Hepatocyte (in vitro differentiated cells): ENCODE results near the gene ITGB3. TPM values are rescaled to one million over a fixed set of nuclear protein-coding genes. Genes with fewer than 3 reads are reported as not detected.
A peak's percentile ranks its signal among the peaks of the same experiment; 100 is the strongest.

ENCODE experiments used
- DNase-seq: peaks from one replicate; pipeline ENCODE4 v3.0.0-alpha.2; 2016; ENCODE audit warnings: low spot score
- H2AFZ ChIP-seq: fragments of 200-600 bp; sonication (generic); 2 replicates; pipeline ENCODE4 v1.6.0; 2016; ENCODE audit warnings: antibody characterized with exemption, mild to moderate bottlenecking
- H3K27ac ChIP-seq: fragments of 200-600 bp; sonication (generic); 2 replicates; pipeline ENCODE4 v1.5.1; 2016; ENCODE audit warnings: mild to moderate bottlenecking
- H3K27me3 ChIP-seq: fragments of 200-600 bp; sonication (generic); 2 replicates; pipeline ENCODE4 v1.6.1; 2016
- H3K36me3 ChIP-seq: fragments of 200-600 bp; sonication (generic); replicated peaks from 2 replicates; pipeline ENCODE4 v1.5.1; 2016; ENCODE audit warnings: low read depth; ENCODE audit not compliant: insufficient read depth
- H3K4me1 ChIP-seq: fragments of 200-600 bp; sonication (generic); 2 replicates; pipeline ENCODE4 v1.5.1; 2016; ENCODE audit warnings: mild to moderate bottlenecking, moderate library complexity; ENCODE audit not compliant: insufficient read depth
- H3K4me2 ChIP-seq: fragments of 200-600 bp; sonication (generic); 2 replicates; pipeline ENCODE4 v1.6.0; 2016
- H3K4me3 ChIP-seq: fragments of 200-600 bp; sonication (generic); 2 replicates; pipeline ENCODE4 v1.5.1; 2016; ENCODE audit warnings: mild to moderate bottlenecking
- H3K79me2 ChIP-seq: fragments of 200-600 bp; sonication (generic); 2 replicates; pipeline ENCODE4 v1.6.0; 2017; ENCODE audit warnings: mild to moderate bottlenecking
- H3K9me2 ChIP-seq: fragments of 200-600 bp; sonication (generic); replicated peaks from 2 replicates; pipeline ENCODE4 v1.6.0; 2017; ENCODE audit warnings: mild to moderate bottlenecking; ENCODE audit not compliant: insufficient read depth
- H3K9me3 ChIP-seq: fragments of 200-600 bp; sonication (generic); 2 replicates; pipeline ENCODE4 v1.5.1; 2016; ENCODE audit warnings: low read depth, mild to moderate bottlenecking
- H4K20me1 ChIP-seq: fragments of 200-600 bp; sonication (generic); 2 replicates; pipeline ENCODE4 v1.6.0; 2016; ENCODE audit warnings: mild to moderate bottlenecking; ENCODE audit not compliant: insufficient read depth, poor library complexity, severe bottlenecking
- EZH2 ChIP-seq: fragments of 200-600 bp; sonication (generic); IDR thresholded peaks from 2 replicates; pipeline ENCODE4 v1.6.1; 2016; ENCODE audit warnings: antibody characterized with exemption, mild to moderate bottlenecking, borderline replicate concordance
- EZH2phosphoT487 ChIP-seq: fragments of 200-600 bp; sonication (generic); IDR thresholded peaks from one replicate; pipeline ENCODE4 v1.6.1; 2018; ENCODE audit warnings: antibody characterized with exemption, mild to moderate bottlenecking, low read depth, moderate library complexity; ENCODE audit not compliant: unreplicated experiment, severe bottlenecking
- WGBS: methylation state at CpG from one replicate; pipeline ENCODE4 v1.1.6; 2016; ENCODE audit warnings: low lambda C conversion rate; ENCODE audit errors: missing lambda C conversion rate; 5-methylcytosine and 5-hydroxymethylcytosine counted together
- polyA plus RNA-seq: library from polyadenylated mRNA; unstranded; fragments of >200 nt; fragmentation: Nextera tagmentation; extraction: Ambion mirVana; gene quantifications from 2 replicates; pipeline ENCODE4 v1.2.1, GENCODE V29; 2016
- total RNA-seq: library from RNA; depleted of rRNA; stranded (reverse); fragments of >200 nt; gene quantifications from 2 replicates; pipeline ENCODE4 v1.2.3, GENCODE V29; 2014
- TF ChIP-seq, protein P1 (sequence below): fragments of 200-600 bp; sonication (generic); IDR thresholded peaks from 2 replicates; pipeline ENCODE4 v1.5.1; 2016; ENCODE audit warnings: antibody characterized with exemption, mild to moderate bottlenecking; ENCODE audit not compliant: poor library complexity

ITGB3 gene
- total and polyA plus RNA-seq, 2 experiments from 2014 or later, result 0.66 to 1.4 TPM

DNA sequence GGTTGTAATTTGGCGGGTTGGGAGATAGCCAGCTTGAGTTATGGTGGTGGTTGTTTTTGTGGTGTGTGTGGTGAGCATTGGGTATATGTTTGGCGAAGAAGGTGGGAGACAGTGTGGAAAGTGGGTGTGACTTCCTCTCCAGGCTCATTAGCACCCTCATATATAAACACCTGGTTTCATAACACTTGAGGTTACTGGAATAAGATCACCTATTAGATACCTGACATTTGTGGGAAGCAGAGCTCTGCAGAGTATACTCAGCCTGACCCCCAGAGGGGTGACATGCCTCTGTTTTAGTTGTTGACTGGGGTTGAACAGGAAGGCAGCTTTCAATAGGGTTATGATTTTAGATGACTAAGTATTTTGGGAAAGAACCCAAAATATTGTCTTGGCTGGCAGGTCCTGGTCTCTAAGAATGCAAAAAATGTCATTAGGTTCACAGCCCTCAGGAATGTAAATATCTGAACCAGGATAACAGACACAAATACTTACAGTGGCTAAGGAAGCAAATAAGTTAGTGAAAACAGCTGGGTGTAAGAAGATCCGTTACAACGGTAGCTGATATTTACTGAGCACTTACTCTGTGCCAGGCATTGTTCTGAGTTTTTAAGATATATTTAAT is 51.8 kb downstream of the ITGB3 start:
- H4K20me1 ChIP-seq, result no peaks in the 10 kb centered on the region
- H3K9me3 ChIP-seq, result no peaks in the 10 kb centered on the region
- no peaks in the 10 kb centered on the region for H3K9me2 ChIP-seq
- H3K4me1 ChIP-seq, result no peaks in the 10 kb centered on the region
- no peaks in the 10 kb centered on the region for H3K36me3 ChIP-seq
- no peak overlapping the region for H3K27ac ChIP-seq
- DNase-seq, result no peak
- H3K79me2 ChIP-seq, result no peaks in the 10 kb centered on the region
- 55% methylated on average over 4 of the region's 4 CpGs for WGBS
- H2AFZ ChIP-seq, result no peak overlapping the region
- no peak for TF ChIP-seq EZH2phosphoT487
- TF ChIP-seq, protein P1, sequence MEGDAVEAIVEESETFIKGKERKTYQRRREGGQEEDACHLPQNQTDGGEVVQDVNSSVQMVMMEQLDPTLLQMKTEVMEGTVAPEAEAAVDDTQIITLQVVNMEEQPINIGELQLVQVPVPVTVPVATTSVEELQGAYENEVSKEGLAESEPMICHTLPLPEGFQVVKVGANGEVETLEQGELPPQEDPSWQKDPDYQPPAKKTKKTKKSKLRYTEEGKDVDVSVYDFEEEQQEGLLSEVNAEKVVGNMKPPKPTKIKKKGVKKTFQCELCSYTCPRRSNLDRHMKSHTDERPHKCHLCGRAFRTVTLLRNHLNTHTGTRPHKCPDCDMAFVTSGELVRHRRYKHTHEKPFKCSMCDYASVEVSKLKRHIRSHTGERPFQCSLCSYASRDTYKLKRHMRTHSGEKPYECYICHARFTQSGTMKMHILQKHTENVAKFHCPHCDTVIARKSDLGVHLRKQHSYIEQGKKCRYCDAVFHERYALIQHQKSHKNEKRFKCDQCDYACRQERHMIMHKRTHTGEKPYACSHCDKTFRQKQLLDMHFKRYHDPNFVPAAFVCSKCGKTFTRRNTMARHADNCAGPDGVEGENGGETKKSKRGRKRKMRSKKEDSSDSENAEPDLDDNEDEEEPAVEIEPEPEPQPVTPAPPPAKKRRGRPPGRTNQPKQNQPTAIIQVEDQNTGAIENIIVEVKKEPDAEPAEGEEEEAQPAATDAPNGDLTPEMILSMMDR, result no peak
- TF ChIP-seq EZH2, result no peak
- H3K4me2 ChIP-seq, result no peak overlapping the region
- no peaks in the 10 kb centered on the region for H3K27me3 ChIP-seq
- no peak overlapping the region for H3K4me3 ChIP-seq

DNA sequence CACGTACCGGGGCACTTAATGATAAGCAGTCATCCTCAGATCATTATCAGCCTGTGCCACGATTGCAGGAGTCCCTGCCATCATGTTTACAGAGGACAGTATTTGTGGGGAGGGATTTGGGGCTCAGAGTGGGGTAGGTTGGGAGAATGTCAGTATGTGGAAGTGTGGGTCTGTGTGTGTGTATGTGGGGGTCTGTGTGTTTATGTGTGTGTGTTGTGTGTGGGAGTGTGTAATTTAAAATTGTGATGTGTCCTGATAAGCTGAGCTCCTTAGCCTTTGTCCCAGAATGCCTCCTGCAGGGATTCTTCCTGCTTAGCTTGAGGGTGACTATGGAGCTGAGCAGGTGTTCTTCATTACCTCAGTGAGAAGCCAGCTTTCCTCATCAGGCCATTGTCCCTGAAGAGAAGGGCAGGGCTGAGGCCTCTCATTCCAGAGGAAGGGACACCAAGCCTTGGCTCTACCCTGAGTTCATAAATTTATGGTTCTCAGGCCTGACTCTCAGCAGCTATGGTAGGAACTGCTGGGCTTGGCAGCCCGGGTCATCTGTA is 56.6 kb downstream of the ITGB3 start:
- Histone ChIP-seq H3K36me3 (no peaks in the 10 kb centered on the region), H3K4me1 (no peaks in the 10 kb centered on the region), H3K9me2 (no peaks in the 10 kb centered on the region), H3K79me2 (no peaks in the 10 kb centered on the region), H3K4me2 (no peak overlapping the region), H3K27me3 (no peaks in the 10 kb centered on the region), H3K9me3 (no peaks in the 10 kb centered on the region), H3K27ac (no peak overlapping the region), H2AFZ (no peak overlapping the region), H3K4me3 (no peak overlapping the region), H4K20me1 (no peaks in the 10 kb centered on the region)
- TF ChIP-seq, protein P1, result no peak
- no peak for TF ChIP-seq EZH2phosphoT487
- no peak for TF ChIP-seq EZH2
- WGBS, result 53% methylated on average over 4 of the region's 4 CpGs
- no peak for DNase-seq

DNA sequence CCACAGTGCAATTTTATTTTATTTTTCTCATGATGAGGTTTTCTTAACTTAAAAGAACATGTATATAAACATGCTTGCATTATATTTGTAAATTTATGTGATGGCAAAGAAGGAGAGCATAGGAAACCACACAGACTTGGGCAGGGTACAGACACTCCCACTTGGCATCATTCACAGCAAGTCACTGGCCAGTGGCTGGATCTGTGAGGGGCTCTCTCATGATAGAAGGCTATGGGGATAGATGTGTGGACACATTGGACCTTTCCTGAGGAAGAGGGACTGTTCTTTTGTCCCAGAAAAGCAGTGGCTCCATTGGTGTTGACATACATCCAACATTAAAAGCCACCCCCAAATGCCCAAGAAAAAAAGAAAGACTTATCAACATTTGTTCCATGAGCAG is 57.8 kb downstream of the ITGB3 start:
- H3K9me3 ChIP-seq, result no peaks in the 10 kb centered on the region
- no peak overlapping the region for H3K27ac ChIP-seq
- no peaks in the 10 kb centered on the region for H4K20me1 ChIP-seq
- no peak overlapping the region for H3K4me3 ChIP-seq
- no peaks in the 10 kb centered on the region for H3K36me3 ChIP-seq
- H3K4me1 ChIP-seq, result no peaks in the 10 kb centered on the region
- H3K79me2 ChIP-seq, result no peaks in the 10 kb centered on the region
- no peak overlapping the region for H3K4me2 ChIP-seq
- DNase-seq, result no peak
- no peaks in the 10 kb centered on the region for H3K9me2 ChIP-seq
- H2AFZ ChIP-seq, result no peak overlapping the region
- no peak for TF ChIP-seq EZH2
- no peaks in the 10 kb centered on the region for H3K27me3 ChIP-seq

DNA sequence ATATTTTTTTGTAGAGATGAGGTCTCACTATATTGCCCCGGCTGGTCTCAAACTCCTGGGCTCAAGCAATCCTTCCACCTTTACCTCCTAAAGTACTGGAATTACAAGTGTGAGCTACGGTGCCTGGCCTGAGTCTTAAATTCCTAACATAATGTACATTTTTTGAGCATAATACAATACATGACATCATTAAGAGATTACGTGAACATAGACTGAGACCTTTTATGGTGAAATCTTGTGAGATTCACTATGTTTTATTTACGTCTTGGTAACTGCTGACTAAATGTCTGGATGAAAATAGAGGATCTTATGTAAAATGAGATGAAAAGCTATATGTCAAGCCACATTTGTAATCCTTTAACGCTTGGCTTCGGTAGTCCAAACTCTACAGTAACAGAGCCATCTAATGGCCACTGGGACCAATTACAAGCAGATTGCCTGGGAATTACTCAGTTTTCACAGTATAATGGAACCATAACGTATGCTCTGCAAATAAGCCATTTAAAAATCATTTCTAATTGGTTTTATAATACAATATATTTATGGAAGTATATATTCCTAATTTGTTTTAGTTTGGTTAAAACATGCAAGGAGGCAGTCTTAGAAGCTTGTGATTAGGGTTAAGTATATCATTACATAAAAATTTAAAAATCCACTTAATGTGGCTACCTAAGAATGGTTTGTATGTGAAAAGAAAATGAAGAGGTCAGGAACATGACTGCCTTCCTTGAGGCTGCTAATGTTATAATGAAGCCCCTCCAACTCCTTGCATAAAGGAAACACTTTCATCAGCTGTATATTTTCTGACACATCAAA is 62.0 kb downstream of the ITGB3 start:
- 15% methylated on average over 7 of the region's 7 CpGs for WGBS
- Histone ChIP-seq H3K4me3 (no peak overlapping the region), H3K9me2 (no peaks in the 10 kb centered on the region), H3K4me1 (no peaks in the 10 kb centered on the region), H2AFZ (no peak overlapping the region), H4K20me1 (no peaks in the 10 kb centered on the region), H3K79me2 (no peaks in the 10 kb centered on the region), H3K36me3 (no peaks in the 10 kb centered on the region), H3K4me2 (no peak overlapping the region), H3K27ac (peak overlapping the region; percentile 60), H3K27me3 (no peaks in the 10 kb centered on the region), H3K9me3 (no peaks in the 10 kb centered on the region)
- TF ChIP-seq EZH2, result no peak
- TF ChIP-seq, protein P1, result peak; percentile 92
- peak; percentile 81 for DNase-seq
